NCI-H2196 treated with DMSO at 0.1 percent for 48 hours (cell line): Measurements from ENCODE around the gene GPRIN3.
"Not testable (repeated sequence)": the region's sequence is repeated elsewhere in the genome, so short reads cannot be mapped to it uniquely, and the experiment has no call there.

Experiments used
- DNase-seq: peaks from one replicate; lab custom pipeline; 2025; ENCODE audit not compliant: unreplicated experiment; lab: John Stamatoyannopoulos, UW

Gene GPRIN3

GRCh38 chr4:89257376-89257775 lies 50.2 kb downstream of the GPRIN3 start:
- DNase-seq: no peak

- DNase-seq: no peak
Measured at GRCh38 chr4:89256203-89256800, 51.3 kb downstream of the GPRIN3 start.

- DNase-seq: no peak
Measured at GRCh38 chr4:89254847-89255246, 52.8 kb downstream of the GPRIN3 start.

- DNase-seq: not testable (repeated sequence)
Measured at GRCh38 chr4:89254347-89254746, 53.3 kb downstream of the GPRIN3 start.

- DNase-seq: no peak
Measured at GRCh38 chr4:89253935-89254334, 53.7 kb downstream of the GPRIN3 start.

- DNase-seq: no peak
Measured at GRCh38 chr4:89253311-89253710, 54.3 kb downstream of the GPRIN3 start.

GRCh38 chr4:89251396-89251795 lies 56.2 kb downstream of the GPRIN3 start:
- DNase-seq: no peak

- peak; percentile 38 for DNase-seq
Measured at GRCh38 chr4:89249716-89250361, 57.8 kb downstream of the GPRIN3 start.

- no peak for DNase-seq
Measured at GRCh38 chr4:89249313-89249712, 58.3 kb downstream of the GPRIN3 start.

GRCh38 chr4:89248879-89249281 lies 58.7 kb downstream of the GPRIN3 start:
- DNase-seq: peak; percentile 24

GRCh38 chr4:89247951-89248350 lies 59.6 kb downstream of the GPRIN3 start:
- DNase-seq: no peak

- no peak for DNase-seq
Measured at GRCh38 chr4:89245459-89245858, 62.1 kb downstream of the GPRIN3 start.

- DNase-seq: no peak
Measured at GRCh38 chr4:89243733-89244252, 63.8 kb downstream of the GPRIN3 start.

- peak; percentile 17 for DNase-seq
Measured at GRCh38 chr4:89242864-89243732, 64.5 kb downstream of the GPRIN3 start.

- no peak for DNase-seq
Measured at GRCh38 chr4:89242216-89242615, 65.4 kb downstream of the GPRIN3 start.

GRCh38 chr4:89230271-89230670 lies 77.3 kb downstream of the GPRIN3 start:
- no peak for DNase-seq

- DNase-seq: peak; percentile 60
Measured at GRCh38 chr4:89226665-89227574, 80.7 kb downstream of the GPRIN3 start.

GRCh38 chr4:89222170-89222569 lies 85.4 kb downstream of the GPRIN3 start:
- no peak for DNase-seq

GRCh38 chr4:89221167-89221867 lies 86.3 kb downstream of the GPRIN3 start:
- no peak for DNase-seq

GRCh38 chr4:89218587-89218986 lies 89.0 kb downstream of the GPRIN3 start:
- no peak for DNase-seq
